ENCODE results near the gene TMEM200A. TPM values are rescaled to one million over a fixed set of nuclear protein-coding genes. Genes with fewer than 3 reads are reported as not detected.

The TMEM200A gene
- total RNA-seq, 2 experiments from 2014 or later, result 3.0 to 5.0 TPM

- peaks cover 4% of the 10 kb centered on the region for H3K36me3 Mint-ChIP-seq
These were observed 539 bp downstream of the TMEM200A start for GRCh38 chr6:130366107-130367005.

GRCh38 chr6:130367767-130368166 lies 1.9 kb downstream of the TMEM200A start:
- Mint-ChIP-seq H3K4me3 (no peak overlapping the region), H3K36me3 (peaks cover 4% of the 10 kb centered on the region), H3K27ac (no peak overlapping the region), H3K27me3 (peaks cover 34% of the 10 kb centered on the region), H3K4me1 (peaks cover 23% of the 10 kb centered on the region), H3K9me3 (ENCODE audit: low read depth) (no peaks in the 10 kb centered on the region)
- DNase-seq, result no peak
- ATAC-seq, result no peak
- CTCF ChIA-PET, result interaction anchor here (0.7 to 1.6 kb wide), 4 partner anchors 9 to 330 kb away, joined by 3 to 6 read pairs (median 4); no protein-coding TSS in a partner anchor

More at GRCh38 chr6:130366107-130367005, 539 bp downstream of the TMEM200A start:
- H3K4me3 Mint-ChIP-seq, result peak overlapping the region; percentile 65
- ATAC-seq, result peak; percentile 69
- CTCF ChIA-PET, result interaction anchor here (0.7 to 1.7 kb wide), 13 partner anchors 8 to 476 kb away, joined by 3 to 13 read pairs (median 4); no protein-coding TSS in a partner anchor
- peaks cover 23% of the 10 kb centered on the region for H3K4me1 Mint-ChIP-seq
- DNase-seq, result peak; percentile 43
- H3K27ac Mint-ChIP-seq, result no peak overlapping the region
- no peaks in the 10 kb centered on the region for H3K9me3 Mint-ChIP-seq (ENCODE audit: low read depth)
- peaks cover 34% of the 10 kb centered on the region for H3K27me3 Mint-ChIP-seq

GRCh38 chr6:130368576-130368975 lies 2.8 kb downstream of the TMEM200A start:
- no peak for ATAC-seq
- Mint-ChIP-seq H3K27ac (no peak overlapping the region), H3K9me3 (ENCODE audit: low read depth) (no peaks in the 10 kb centered on the region), H3K36me3 (peaks cover 4% of the 10 kb centered on the region), H3K4me3 (no peak overlapping the region), H3K4me1 (peaks cover 23% of the 10 kb centered on the region), H3K27me3 (peaks cover 33% of the 10 kb centered on the region)
- no peak for DNase-seq
- CTCF ChIA-PET, result interaction anchor here (1.0 to 1.6 kb wide), 3 partner anchors 8 to 329 kb away, joined by 3 to 6 read pairs (median 4); no protein-coding TSS in a partner anchor

GRCh38 chr6:130369831-130370230 lies 4.0 kb downstream of the TMEM200A start:
- H3K9me3 Mint-ChIP-seq (ENCODE audit: low read depth), result no peaks in the 10 kb centered on the region
- H3K4me1 Mint-ChIP-seq, result peaks cover 17% of the 10 kb centered on the region
- CTCF ChIA-PET, result no interaction called here
- H3K4me3 Mint-ChIP-seq, result no peak overlapping the region
- ATAC-seq (no peak), DNase-seq (no peak)
- no peak overlapping the region for H3K27ac Mint-ChIP-seq
- peaks cover 26% of the 10 kb centered on the region for H3K27me3 Mint-ChIP-seq
- H3K36me3 Mint-ChIP-seq, result peaks cover 2% of the 10 kb centered on the region

- H3K4me3 Mint-ChIP-seq, result no peak overlapping the region
- CTCF ChIA-PET, result interaction anchor here (0.8 kb wide), 1 partner anchor 10 kb away, joined by 4 read pairs; no protein-coding TSS in a partner anchor
- H3K4me1 Mint-ChIP-seq, result peaks cover 10% of the 10 kb centered on the region
- peaks cover 16% of the 10 kb centered on the region for H3K27me3 Mint-ChIP-seq
- DNase-seq, result no peak
- ATAC-seq, result no peak
- no peak overlapping the region for H3K27ac Mint-ChIP-seq
- no peaks in the 10 kb centered on the region for H3K36me3 Mint-ChIP-seq
- no peaks in the 10 kb centered on the region for H3K9me3 Mint-ChIP-seq (ENCODE audit: low read depth)
These were observed 6.2 kb downstream of the TMEM200A start for GRCh38 chr6:130371921-130372420.

GRCh38 chr6:130372786-130373185 lies 7.0 kb downstream of the TMEM200A start:
- CTCF ChIA-PET, result no interaction called here
- ATAC-seq (no peak), DNase-seq (no peak)
- Mint-ChIP-seq H3K27ac (no peak overlapping the region), H3K4me1 (peaks cover 9% of the 10 kb centered on the region), H3K36me3 (peaks cover under 1% of the 10 kb centered on the region), H3K27me3 (peaks cover 13% of the 10 kb centered on the region), H3K4me3 (no peak overlapping the region), H3K9me3 (ENCODE audit: low read depth) (no peaks in the 10 kb centered on the region)

- Mint-ChIP-seq H3K36me3 (peaks cover 2% of the 10 kb centered on the region), H3K27ac (no peak overlapping the region), H3K4me3 (no peak overlapping the region), H3K27me3 (peaks cover 2% of the 10 kb centered on the region), H3K9me3 (ENCODE audit: low read depth) (no peaks in the 10 kb centered on the region), H3K4me1 (peaks cover 6% of the 10 kb centered on the region)
- CTCF ChIA-PET, result interaction anchor here (1.0 kb wide), 1 partner anchor 9 kb away, joined by 3 read pairs; the partner anchor contains the start of gene TMEM200A
- ATAC-seq, result no peak
- DNase-seq, result no peak
These were observed 8.2 kb downstream of the TMEM200A start for GRCh38 chr6:130373992-130374391.

- Mint-ChIP-seq H3K4me1 (peaks cover 21% of the 10 kb centered on the region), H3K27me3 (no peaks in the 10 kb centered on the region), H3K9me3 (ENCODE audit: low read depth) (no peaks in the 10 kb centered on the region), H3K4me3 (no peak overlapping the region), H3K36me3 (peaks cover 4% of the 10 kb centered on the region), H3K27ac (no peak overlapping the region)
- CTCF ChIA-PET, result interaction anchor here (1.0 kb wide), 1 partner anchor 9 kb away, joined by 3 read pairs; no protein-coding TSS in a partner anchor
- DNase-seq (no peak), ATAC-seq (no peak)
These were observed 11.1 kb downstream of the TMEM200A start for GRCh38 chr6:130376936-130377335.

- no peak for ATAC-seq
- Mint-ChIP-seq H3K4me1 (peaks cover 25% of the 10 kb centered on the region), H3K27me3 (no peaks in the 10 kb centered on the region), H3K36me3 (peaks cover 4% of the 10 kb centered on the region), H3K4me3 (no peak overlapping the region), H3K27ac (no peak overlapping the region), H3K9me3 (ENCODE audit: low read depth) (no peaks in the 10 kb centered on the region)
- CTCF ChIA-PET, result interaction anchor here (1.0 kb wide), 1 partner anchor 9 kb away, joined by 3 read pairs; no protein-coding TSS in a partner anchor
- no peak for DNase-seq
These were observed 11.6 kb downstream of the TMEM200A start for GRCh38 chr6:130377371-130377770.

- CTCF ChIA-PET, result no interaction called here
- DNase-seq (no peak), ATAC-seq (no peak)
- peaks cover 30% of the 10 kb centered on the region for H3K4me1 Mint-ChIP-seq
- H3K36me3 Mint-ChIP-seq, result peaks cover 6% of the 10 kb centered on the region
- no peaks in the 10 kb centered on the region for H3K9me3 Mint-ChIP-seq (ENCODE audit: low read depth)
- no peak overlapping the region for H3K4me3 Mint-ChIP-seq
- H3K27ac Mint-ChIP-seq, result no peak overlapping the region
- H3K27me3 Mint-ChIP-seq, result no peaks in the 10 kb centered on the region
These were observed 12.1 kb downstream of the TMEM200A start for GRCh38 chr6:130377915-130378314.

- H3K36me3 Mint-ChIP-seq, result peaks cover 6% of the 10 kb centered on the region
- no peaks in the 10 kb centered on the region for H3K27me3 Mint-ChIP-seq
- H3K4me1 Mint-ChIP-seq, result peaks cover 30% of the 10 kb centered on the region
- CTCF ChIA-PET, result no interaction called here
- H3K27ac Mint-ChIP-seq, result no peak overlapping the region
- ATAC-seq (no peak), DNase-seq (no peak)
- H3K4me3 Mint-ChIP-seq, result no peak overlapping the region
- no peaks in the 10 kb centered on the region for H3K9me3 Mint-ChIP-seq (ENCODE audit: low read depth)
These were observed 13.4 kb downstream of the TMEM200A start for GRCh38 chr6:130379223-130379622.

- Mint-ChIP-seq H3K27me3 (no peaks in the 10 kb centered on the region), H3K4me1 (peaks cover 30% of the 10 kb centered on the region), H3K27ac (peak overlapping the region; percentile 66), H3K36me3 (peaks cover 6% of the 10 kb centered on the region), H3K9me3 (ENCODE audit: low read depth) (no peaks in the 10 kb centered on the region), H3K4me3 (no peak overlapping the region)
- ATAC-seq (no peak), DNase-seq (no peak)
- CTCF ChIA-PET, result interaction anchor here (0.6 to 2.9 kb wide), 18 partner anchors 9 to 397 kb away, joined by 3 to 14 read pairs (median 5); partner anchors contain the start of gene TMEM200A
These were observed 15.2 kb downstream of the TMEM200A start for GRCh38 chr6:130381012-130381411.

Data from activated CD8-positive, alpha-beta memory T cell treated with anti-CD3 and anti-CD28 coated beads, Interleukin-2, amount 10 ng/mL, durations not matched to agents 7 days and 5 days (primary cell).